DMS53 treated with DMSO at 0.1 percent for 48 hours (cell line): Measurements from ENCODE around the gene GLT8D1.
"Not testable (repeated sequence)": the region's sequence is repeated elsewhere in the genome, so short reads cannot be mapped to it uniquely, and the experiment has no call there.

Source experiments
- DNase-seq: peaks from one replicate; lab custom pipeline; 2025; ENCODE audit not compliant: unreplicated experiment; lab: John Stamatoyannopoulos, UW

Gene GLT8D1

GRCh38 chr3:52681596-52681995 is 24.0 kb downstream of the GLT8D1 start:
- DNase-seq: no peak

DNA sequence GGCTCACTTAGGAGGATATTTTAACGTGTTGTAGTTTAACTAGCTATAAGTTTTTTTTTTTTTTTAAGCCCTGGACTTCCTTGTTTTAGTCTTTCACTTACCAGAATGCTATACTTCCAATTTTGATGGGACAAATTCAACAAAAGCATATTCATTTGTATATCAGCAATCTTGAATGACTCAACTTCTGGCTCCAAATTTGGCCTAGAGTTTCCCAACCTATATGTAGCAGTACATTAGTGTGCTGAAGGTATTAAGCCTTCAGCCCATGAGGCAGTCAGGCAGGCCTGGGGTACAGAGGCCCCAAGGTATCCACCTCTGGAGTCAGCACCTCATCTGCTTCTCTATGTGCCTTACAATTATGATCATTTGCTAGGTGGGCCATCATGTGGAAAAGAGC is 25.8 kb downstream of the GLT8D1 start:
- DNase-seq: no peak

DNA sequence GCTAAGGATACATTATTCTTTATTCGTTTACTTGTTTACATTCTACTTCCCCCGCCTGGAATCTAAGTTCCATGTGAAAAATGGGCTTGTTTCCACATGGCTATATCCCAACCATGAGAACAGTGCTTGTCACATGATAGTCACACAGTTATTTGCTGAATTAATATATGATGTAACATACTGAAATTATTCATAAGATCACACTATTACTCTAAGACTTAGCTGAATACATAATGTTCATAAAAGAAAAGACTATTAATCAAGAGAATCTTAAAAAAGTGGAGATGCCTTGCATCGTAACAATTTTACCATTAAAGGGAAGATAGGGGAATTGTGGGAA is 26.4 kb downstream of the GLT8D1 start:
- DNase-seq: no peak

DNA sequence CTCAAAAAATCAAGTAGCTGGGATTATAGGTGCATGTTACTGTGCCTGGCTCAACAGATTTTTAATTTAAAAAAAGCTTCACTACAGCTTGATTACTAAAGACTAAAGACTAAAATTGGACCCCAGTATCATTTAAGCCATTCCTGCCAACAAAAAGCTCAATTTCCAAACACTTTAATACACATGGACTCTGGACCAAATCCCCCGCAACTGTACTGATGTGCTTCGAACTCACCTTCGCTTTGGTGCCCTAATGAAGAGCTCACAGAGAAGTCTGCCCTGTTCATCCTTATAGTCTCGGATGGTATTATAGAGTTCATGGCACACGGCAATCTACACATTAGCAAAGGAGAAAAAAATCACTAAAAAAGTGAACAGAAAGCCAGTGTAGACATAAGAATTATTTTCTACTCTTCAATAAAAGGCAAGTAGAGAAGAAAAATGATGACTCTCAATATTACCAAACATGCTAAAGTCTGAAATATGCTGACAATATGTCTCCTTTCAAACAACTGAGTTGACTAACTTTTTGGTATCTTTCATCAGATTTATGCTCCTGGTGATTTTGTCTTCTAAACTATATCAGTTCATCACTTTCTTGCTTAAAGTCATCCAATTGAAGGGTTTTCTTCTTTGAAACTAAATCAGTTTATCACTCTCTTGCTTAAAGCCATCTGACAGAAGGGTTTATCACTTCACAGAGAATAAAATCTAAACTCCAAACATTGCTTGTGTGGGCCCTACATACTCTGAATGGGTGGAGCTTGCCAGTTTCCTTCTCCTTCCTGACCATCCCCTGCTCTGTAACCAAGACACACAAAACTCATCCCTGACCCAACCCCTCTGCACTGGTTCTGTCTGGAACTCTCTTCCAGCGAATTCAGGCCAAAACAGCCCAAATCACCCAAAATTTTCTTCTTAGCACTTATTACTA is 27.1 kb downstream of the GLT8D1 start:
- DNase-seq: no peak

- DNase-seq: not testable (repeated sequence)
Measured at GRCh38 chr3:52676201-52676600, 29.4 kb downstream of the GLT8D1 start.

- DNase-seq: no peak
Measured at GRCh38 chr3:52671676-52672075, 33.9 kb downstream of the GLT8D1 start.

DNA sequence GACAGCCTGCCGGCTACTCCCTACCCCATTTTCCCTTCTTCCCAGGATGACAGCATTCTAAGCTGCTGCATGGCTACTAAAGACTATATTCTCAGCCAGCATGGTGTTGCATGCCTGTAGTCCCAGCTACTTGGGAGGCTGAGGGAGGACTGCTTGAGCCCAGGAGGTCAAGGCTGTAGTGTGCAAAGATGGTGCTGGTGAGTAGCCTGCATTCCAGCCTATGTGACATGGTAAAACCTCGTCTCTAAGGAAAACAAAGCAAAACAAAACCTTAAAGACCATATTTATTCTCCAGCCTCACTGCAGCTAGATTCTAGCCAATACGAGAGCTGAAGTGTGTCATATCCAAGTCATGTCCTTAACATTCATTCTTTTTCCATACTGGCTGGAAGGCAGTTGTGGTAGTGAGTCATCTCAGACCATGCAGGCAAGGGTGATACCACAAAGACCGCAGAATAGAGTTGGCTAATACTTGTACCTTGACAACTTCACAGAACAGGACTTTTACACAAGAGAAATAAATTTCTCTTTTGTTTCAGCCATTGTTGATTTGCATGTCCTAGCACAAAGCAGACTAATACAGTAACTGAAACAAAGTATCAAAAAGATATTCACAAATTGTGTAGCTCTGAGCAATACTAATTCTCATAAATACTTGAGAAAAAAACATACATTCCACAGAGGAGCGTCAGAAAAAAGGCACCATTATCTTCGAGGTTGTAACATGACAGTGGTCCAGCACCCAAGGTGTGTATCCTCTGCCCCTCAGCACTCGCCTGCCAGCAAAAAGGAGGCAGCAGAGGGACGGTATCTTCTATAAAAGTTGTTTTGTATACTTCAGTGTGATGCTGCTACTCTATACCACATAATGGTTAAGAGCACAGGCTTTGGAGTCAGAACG is 34.7 kb downstream of the GLT8D1 start:
- DNase-seq: no peak

- DNase-seq: no peak
Measured at GRCh38 chr3:52663098-52663497, 42.5 kb downstream of the GLT8D1 start.

DNA sequence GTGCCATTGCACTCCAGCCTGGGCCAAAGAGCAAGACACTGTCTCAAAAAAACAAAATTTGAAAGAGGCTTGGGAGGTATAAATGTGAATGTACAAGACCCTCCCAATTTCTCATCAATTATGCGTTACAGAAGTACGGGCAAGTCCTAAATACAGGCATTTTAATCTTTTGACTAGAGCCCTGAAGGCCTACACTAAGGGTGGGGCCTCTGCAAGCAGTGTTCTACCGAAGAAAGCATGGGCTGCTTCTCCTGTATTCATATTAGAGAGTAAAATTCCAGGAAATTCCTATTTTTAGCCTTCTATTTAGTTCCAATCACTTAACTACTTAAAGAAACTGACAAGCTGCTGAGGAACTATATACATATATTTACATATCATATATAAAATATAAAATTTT is 45.5 kb downstream of the GLT8D1 start:
- DNase-seq: no peak

GRCh38 chr3:52655895-52656294 is 49.7 kb downstream of the GLT8D1 start:
- DNase-seq: no peak

GRCh38 chr3:52651592-52651991 is 54.0 kb downstream of the GLT8D1 start:
- DNase-seq: no peak

- DNase-seq: no peak
Measured at GRCh38 chr3:52650439-52650838, 55.2 kb downstream of the GLT8D1 start.

DNA sequence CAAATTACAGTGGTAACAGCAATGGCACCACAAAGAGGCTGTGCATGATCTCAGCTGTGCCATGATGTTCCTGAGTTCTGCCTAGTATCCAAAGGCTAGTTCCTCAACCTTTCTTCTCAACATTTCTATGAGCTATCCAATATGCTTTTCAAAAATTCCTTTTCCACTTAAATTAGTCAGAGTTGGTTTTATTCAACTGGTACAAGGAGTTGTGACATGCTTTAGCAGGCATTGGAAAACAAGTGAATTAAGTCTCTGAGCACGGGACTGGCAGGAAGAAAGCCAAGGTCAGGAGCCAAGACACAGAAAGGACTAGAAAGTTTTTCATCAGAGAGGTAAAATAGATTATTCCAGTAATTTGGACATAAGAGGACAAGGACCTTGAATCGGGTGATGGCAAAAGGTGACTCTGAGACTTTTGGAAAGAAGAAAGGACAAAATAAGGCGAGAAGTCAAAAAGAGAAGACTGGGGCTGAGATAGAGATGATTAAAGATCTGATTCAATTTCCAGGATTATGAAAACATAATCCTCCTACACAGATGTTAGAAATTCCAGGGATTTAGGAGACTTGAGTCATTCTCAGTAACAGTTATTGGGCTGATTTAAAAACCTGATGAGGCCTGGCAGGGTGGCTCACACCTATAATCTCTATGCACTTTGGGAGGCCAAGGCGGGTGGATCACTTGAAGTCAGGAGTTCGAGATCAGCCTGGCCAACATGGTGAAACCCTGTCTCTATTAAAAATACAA is 56.0 kb downstream of the GLT8D1 start:
- DNase-seq: no peak

DNA sequence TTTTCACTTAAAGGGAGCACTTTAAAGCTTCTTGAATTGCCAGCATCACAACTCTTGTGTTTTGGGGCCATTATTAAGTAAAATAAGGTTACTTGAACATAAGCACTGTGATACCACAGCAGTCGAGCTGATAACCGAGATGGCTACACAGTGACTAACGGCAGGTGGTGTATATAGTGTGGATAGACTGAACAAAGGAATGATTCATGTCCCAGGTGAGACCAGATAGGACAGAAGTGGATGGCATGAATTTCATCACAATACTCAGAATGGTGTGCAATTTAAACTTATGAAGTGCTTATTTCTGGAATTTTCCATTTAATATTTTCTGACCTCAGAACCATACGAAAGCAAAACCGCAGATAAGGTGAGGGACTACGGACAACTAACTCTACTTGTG is 60.0 kb downstream of the GLT8D1 start:
- DNase-seq: no peak
